Measurements from ENCODE around the gene DSCAM. TPM values are rescaled to one million over a fixed set of nuclear protein-coding genes. Genes with fewer than 3 reads are reported as not detected.

The DSCAM gene
- total and polyA plus RNA-seq, 10 of the 15 experiments (the other 5 are each of a cell fraction or from before 2014, with no cell fraction given): not detected

DNA sequence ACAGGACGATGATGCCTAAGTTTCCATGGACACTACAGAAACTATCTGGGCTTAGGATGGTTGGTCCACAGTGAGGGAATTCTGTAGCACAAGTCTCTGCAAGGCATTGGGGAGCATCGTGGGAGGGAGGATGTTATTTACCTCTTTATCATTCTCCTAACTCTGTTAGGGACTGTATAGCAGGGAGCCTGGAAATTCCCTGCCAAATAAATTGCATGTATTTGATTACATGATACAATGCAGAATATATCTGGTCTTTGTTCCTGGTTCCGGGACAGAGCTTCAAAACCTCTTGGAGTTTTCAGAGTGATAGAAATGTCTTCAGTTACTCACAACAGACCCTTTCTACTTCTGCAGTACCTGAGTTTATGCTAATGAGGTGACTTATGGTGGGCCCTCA lies 593.8 kb downstream of the DSCAM start:
- Histone ChIP-seq H3K4me2 (ENCODE audit: control insufficient read depth, insufficient read depth) (no peak overlapping the region), H3K36me3 (ENCODE audit: control insufficient read depth in 2 of 2, insufficient read depth in 2 of 2, low read length in 1 of 2) (no peaks in the 10 kb centered on the region), H3K4me1 (ENCODE audit: control insufficient read depth, insufficient read depth, low read length) (no peaks in the 10 kb centered on the region), H3K27ac (ENCODE audit: control insufficient read depth, insufficient read depth) (no peak overlapping the region), H4K20me1 (ENCODE audit: control insufficient read depth, insufficient read depth) (no peaks in the 10 kb centered on the region), H3K79me2 (ENCODE audit: control insufficient read depth, insufficient read depth, low read length) (no peaks in the 10 kb centered on the region), H3K9me3 (replicated peaks; ENCODE audit: control insufficient read depth, insufficient read depth, low read length) (no peaks in the 10 kb centered on the region; the same call in 2 of the 3 replicates), H3K9ac (ENCODE audit: control insufficient read depth, insufficient read depth, low read length) (no peak overlapping the region), H3K27me3 (replicated peaks in 1 of 2; ENCODE audit: control insufficient read depth in 2 of 2, insufficient read depth in 2 of 2, low read length in 1 of 2) (no peaks in the 10 kb centered on the region), H2AFZ (ENCODE audit: control insufficient read depth, low read depth, low read length) (no peak overlapping the region), H3K4me3 (no peak overlapping the region)
- BruUV-seq (replicated peaks): no TSS peak
- WGBS (ENCODE audit: insufficient coverage, insufficient replicate concordance, low lambda C conversion rate, missing lambda C conversion rate): 5% methylated on average over 3 of the region's 3 CpGs
- ChIA-PET SMC1A (ENCODE audit: uncharacterized antibody, unreplicated experiment) (no interaction called here), POLR2A (no interaction called here), RAD21 (ENCODE audit: unreplicated experiment) (no interaction called here), CTCF (no interaction called here)
- DNase-seq (ENCODE audit: low read depth, low spot score) (no peak), ATAC-seq (no peak), FAIRE-seq (no peak)
- intact Hi-C loops (cut with micrococcal nuclease; ENCODE audit: unreplicated experiment) (no loop called here), in situ Hi-C loops (cut with MboI) (no loop called here)
- TF ChIP-seq BCL11A (IDR thresholded peaks at IDR 0.05; ENCODE audit: low read depth, low read length) (no peak), SREBF1 (IDR thresholded peaks at IDR 0.05; ENCODE audit: low read length) (no peak)

DNA sequence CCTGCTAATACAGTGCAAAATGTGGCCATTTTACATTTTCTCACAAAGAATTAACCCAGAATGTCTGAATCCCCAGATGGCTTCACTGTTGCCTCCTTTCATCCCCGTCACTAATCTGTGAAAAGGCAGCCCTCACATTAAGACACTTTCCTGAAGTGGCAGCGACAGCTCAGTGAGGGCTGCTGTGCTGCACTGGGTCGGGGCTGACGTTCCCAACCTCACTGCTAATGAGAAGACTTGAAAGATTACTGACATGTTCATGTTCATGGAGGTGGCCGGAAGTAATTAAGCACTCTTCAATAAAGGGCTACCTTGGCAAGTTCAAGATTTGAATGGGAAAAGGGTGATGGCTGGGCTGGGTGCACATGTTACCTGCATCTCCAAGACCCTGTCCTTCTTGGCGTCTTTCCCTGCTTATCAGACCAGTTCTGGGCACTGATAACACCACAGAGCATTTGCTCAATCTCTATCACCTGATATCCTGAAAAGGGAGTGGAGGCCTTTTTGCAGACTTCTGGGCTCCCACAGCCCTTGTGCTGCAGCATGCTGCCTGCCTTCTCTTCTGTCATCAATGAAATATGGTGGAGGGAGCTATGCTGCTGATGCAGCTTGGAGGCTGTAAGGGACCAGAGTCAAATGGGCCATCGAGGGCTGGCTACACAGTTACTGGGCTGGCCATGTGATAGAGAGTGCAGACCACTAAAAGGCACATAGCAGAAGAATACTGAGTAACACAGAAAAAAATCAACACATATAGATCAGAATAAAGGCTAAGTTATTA lies 596.3 kb downstream of the DSCAM start:
- no peak for ATAC-seq
- no TSS peak for BruUV-seq (replicated peaks)
- H3K79me2 ChIP-seq (ENCODE audit: control insufficient read depth, insufficient read depth, low read length): no peaks in the 10 kb centered on the region
- RAD21 ChIA-PET (ENCODE audit: unreplicated experiment): no interaction called here
- no peak overlapping the region for H3K4me3 ChIP-seq
- no peak overlapping the region for H3K9ac ChIP-seq (ENCODE audit: control insufficient read depth, insufficient read depth, low read length)
- no peaks in the 10 kb centered on the region for H3K36me3 ChIP-seq (ENCODE audit: control insufficient read depth in 2 of 2, insufficient read depth in 2 of 2, low read length in 1 of 2)
- H4K20me1 ChIP-seq (ENCODE audit: control insufficient read depth, insufficient read depth): no peaks in the 10 kb centered on the region
- no peak overlapping the region for H2AFZ ChIP-seq (ENCODE audit: control insufficient read depth, low read depth, low read length)
- CTCF ChIA-PET: no interaction called here
- H3K27ac ChIP-seq (ENCODE audit: control insufficient read depth, insufficient read depth): no peak overlapping the region
- no peak overlapping the region for H3K4me2 ChIP-seq (ENCODE audit: control insufficient read depth, insufficient read depth)
- H3K27me3 ChIP-seq (replicated peaks in 1 of 2; ENCODE audit: control insufficient read depth in 2 of 2, insufficient read depth in 2 of 2, low read length in 1 of 2): no peaks in the 10 kb centered on the region
- 8% methylated on average over 7 of the region's 7 CpGs for WGBS (ENCODE audit: insufficient coverage, insufficient replicate concordance, low lambda C conversion rate, missing lambda C conversion rate)
- DNase-seq (ENCODE audit: low read depth, low spot score): no peak
- SMC1A ChIA-PET (ENCODE audit: uncharacterized antibody, unreplicated experiment): no interaction called here
- TF ChIP-seq ZSCAN29 (IDR thresholded peaks at IDR 0.05): no peak
- no peak for TF ChIP-seq SRF (IDR thresholded peaks at IDR 0.05; ENCODE audit: low read depth in 2 of 2, low read length in 2 of 2)
- no peaks in the 10 kb centered on the region; the same call in 2 of the 3 replicates for H3K9me3 ChIP-seq (replicated peaks; ENCODE audit: control insufficient read depth, insufficient read depth, low read length)
- POLR2A ChIA-PET: no interaction called here
- no peaks in the 10 kb centered on the region for H3K4me1 ChIP-seq (ENCODE audit: control insufficient read depth, insufficient read depth, low read length)
- FAIRE-seq: no peak
- in situ Hi-C loops (cut with MboI): no loop called here
- intact Hi-C loops (cut with micrococcal nuclease; ENCODE audit: unreplicated experiment): no loop called here

All from GM12878 (cell line).